Measurements from ENCODE around the gene LKAAEAR1.

- TF ChIP-seq, protein P1, sequence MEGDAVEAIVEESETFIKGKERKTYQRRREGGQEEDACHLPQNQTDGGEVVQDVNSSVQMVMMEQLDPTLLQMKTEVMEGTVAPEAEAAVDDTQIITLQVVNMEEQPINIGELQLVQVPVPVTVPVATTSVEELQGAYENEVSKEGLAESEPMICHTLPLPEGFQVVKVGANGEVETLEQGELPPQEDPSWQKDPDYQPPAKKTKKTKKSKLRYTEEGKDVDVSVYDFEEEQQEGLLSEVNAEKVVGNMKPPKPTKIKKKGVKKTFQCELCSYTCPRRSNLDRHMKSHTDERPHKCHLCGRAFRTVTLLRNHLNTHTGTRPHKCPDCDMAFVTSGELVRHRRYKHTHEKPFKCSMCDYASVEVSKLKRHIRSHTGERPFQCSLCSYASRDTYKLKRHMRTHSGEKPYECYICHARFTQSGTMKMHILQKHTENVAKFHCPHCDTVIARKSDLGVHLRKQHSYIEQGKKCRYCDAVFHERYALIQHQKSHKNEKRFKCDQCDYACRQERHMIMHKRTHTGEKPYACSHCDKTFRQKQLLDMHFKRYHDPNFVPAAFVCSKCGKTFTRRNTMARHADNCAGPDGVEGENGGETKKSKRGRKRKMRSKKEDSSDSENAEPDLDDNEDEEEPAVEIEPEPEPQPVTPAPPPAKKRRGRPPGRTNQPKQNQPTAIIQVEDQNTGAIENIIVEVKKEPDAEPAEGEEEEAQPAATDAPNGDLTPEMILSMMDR (IDR thresholded peaks at IDR 0.05): no peak
- no peak for TF ChIP-seq POLR2A (IDR thresholded peaks at IDR 0.05)
Observed at GRCh38 chr20:64090165-64090564, 6.0 kb upstream of the LKAAEAR1 start.

Measured in body of pancreas (tissue), 4 donors.